HG02943 (cell line): ENCODE results near the gene LILRA5.
"Not testable (repeated sequence)": the region's sequence is repeated elsewhere in the genome, so short reads cannot be mapped to it uniquely, and the experiment has no call there.

Experiments used
- ATAC-seq: cut with Tn5 transposase; IDR thresholded peaks from one replicate; pipeline ENCODE4 v1.9.1; 2021; ENCODE audit warnings: mild to moderate bottlenecking, low read depth, moderate library complexity; ENCODE audit not compliant: unreplicated experiment

The LILRA5 gene

GRCh38 chr19:54307389-54308020, 5.5 kb downstream of the LILRA5 start:
- no peak for ATAC-seq

- no peak for ATAC-seq
These were observed 7.8 kb downstream of the LILRA5 start for GRCh38 chr19:54305141-54305540.

DNA sequence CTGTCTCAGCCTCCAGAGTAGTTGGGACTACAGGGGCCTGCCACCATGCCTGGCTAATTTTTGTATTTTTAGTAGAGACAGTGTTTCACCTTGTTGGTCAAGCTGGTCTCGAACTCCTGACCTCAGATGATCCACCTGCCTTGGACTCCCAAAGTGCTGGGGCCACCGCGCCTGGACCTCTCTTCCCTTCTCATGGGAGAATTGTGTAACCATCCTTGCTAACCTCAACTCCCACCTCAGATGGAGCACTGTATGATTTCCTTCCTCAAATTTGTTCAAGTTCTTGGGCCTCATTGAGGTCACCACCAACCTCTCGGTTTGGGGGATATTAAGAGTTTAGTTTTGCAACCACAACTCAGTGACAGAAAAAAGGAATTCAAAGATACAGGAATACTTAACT, 10.7 kb downstream of the LILRA5 start:
- ATAC-seq, result no peak

DNA sequence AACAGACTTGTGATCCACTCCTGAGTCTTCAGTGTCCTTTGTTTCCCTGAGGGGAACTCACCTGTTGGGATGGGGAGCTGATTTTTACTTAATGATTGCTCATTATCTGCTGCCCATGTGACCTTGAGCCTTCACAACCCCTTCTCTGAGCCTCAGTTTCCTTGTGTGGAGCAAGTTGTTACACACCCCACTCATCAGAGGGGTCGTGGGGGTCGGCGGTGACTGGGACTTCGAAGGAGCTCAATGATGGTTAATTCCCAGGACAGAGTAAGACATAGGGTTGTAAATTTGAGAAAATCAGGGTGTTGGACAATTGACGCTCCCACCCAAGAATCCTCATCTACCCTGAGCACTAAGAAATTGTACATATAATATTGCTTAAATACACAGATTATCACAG, 13.5 kb downstream of the LILRA5 start:
- no peak for ATAC-seq

- no peak for ATAC-seq
These were observed 13.9 kb downstream of the LILRA5 start for GRCh38 chr19:54299126-54299498.

- ATAC-seq, result no peak
These were observed 14.4 kb downstream of the LILRA5 start for GRCh38 chr19:54298357-54299125.

GRCh38 chr19:54297759-54298305, 15.1 kb downstream of the LILRA5 start:
- ATAC-seq, result no peak

DNA sequence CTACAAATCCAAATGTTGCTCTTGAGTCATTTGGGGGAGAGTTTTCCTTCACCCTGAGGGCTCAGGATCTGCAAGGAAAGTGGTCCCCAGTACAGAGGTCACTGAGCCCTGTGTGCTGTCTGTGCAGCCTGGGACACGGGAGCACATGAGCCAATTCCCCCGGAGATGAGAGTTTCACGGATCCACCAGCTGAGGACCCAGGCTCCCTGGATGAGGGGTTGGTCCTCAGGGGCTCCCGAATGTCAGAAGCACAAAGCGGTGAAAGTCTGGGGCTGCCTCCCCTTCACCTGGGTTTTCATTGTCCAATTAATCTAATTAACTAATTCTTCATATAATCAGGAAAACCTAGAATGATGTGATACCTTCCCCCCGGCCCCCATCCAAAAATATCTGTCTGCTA, 18.4 kb downstream of the LILRA5 start:
- no peak for ATAC-seq

DNA sequence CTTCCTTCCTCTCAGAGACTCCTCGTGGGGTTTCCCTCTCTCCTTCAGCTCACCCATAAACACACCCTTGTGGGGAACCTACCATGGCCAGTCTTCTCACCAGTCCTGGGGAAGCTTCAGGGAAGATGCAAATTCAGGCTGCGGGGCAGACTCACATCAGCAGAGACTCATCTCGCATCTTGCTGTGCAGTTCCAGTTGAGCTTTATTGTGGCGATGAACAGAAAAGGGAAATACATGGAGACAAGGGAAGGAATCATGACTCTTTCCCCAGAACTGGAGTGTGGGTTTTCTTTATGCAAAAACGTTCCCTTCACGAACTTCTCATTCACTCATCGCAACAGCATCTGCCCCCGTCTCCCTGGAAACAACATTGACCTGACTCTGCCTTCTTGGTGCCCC, 23.8 kb downstream of the LILRA5 start:
- not testable (repeated sequence) for ATAC-seq

- no peak for ATAC-seq
These were observed 25.5 kb downstream of the LILRA5 start for GRCh38 chr19:54287456-54287855.

DNA sequence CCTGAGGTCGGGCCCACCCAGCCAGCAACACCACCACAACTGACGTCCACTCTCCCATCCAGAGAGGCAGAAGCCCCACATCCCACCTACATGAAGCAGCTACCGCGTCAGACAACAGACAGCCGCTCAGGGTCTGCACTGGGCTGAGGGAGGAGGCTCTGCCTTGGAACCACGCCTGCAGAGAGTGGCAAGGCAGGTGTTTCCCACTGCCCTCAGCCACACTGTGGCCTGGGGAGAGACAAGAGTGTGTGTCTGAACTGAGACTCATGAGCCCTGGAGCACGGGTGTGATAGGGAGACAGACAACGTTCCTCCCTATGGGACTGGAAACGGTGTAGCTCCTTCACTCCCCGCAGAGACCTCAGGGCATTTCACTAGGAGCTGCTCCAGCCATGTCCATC, 26.7 kb downstream of the LILRA5 start:
- not testable (repeated sequence) for ATAC-seq

- not testable (repeated sequence) for ATAC-seq
These were observed 27.4 kb downstream of the LILRA5 start for GRCh38 chr19:54285427-54286056.

- no peak for ATAC-seq
These were observed 30.1 kb downstream of the LILRA5 start for GRCh38 chr19:54282686-54283470.

DNA sequence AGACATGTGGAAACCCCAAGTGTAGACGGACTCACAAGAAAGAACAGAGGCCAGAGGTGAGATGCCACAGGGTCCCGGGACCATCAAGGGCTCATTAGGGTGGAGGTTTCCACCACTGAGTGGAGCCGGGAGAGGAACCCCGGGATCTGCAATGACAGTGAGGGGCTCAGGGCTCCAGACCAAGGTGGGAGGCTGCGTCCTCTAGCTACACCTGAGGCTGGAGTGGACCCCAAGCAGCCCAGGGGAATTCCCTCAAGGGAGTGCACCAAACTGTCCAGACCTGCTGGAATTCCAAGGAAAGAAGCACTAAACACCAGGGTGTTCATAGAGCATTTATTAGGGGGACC, 31.3 kb downstream of the LILRA5 start:
- not testable (repeated sequence) for ATAC-seq

DNA sequence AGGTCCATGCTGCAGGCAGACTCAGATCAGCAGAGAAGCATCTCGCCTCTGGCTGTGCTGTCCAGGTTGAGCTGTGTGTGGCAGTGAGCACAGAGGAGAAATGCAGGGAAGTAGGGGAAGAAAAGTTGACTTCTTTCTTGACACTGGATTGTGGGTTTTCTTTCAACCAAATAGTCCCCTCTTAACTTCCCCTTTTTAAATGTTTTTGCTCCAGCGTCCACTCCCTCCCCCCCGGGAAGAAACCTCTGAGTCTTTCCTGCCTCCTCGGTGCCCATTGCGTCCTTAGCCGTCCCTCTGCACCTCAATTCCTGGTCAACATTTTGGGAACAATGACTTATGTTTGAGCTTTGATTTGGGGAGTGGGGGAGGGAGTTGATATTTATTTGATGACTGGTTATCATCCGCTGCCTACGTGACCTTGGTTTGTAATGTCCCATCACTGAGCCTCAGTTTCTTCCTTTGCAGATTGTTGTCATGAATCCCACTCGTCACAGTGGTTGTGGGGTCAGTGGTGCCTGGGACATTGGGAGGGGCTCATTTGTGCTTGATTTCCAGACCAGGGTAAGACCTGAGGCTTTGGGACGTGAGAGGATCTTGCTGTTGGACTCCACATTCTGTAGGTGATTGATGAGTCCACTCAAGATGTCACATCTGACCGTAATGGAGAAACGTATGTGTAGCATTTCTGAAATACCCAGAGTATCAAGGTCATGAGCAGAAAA, 31.8 kb downstream of the LILRA5 start, which contains the start of gene LILRB2:
Gene LILRB2, minus strand, starts transcription at position 104 of the 722 bp plus-strand sequence. CDS start 614 bp downstream, outside the sequence.
- ATAC-seq, result no peak

GRCh38 chr19:54280441-54280840, 32.5 kb downstream of the LILRA5 start:
- ATAC-seq, result not testable (repeated sequence)

DNA sequence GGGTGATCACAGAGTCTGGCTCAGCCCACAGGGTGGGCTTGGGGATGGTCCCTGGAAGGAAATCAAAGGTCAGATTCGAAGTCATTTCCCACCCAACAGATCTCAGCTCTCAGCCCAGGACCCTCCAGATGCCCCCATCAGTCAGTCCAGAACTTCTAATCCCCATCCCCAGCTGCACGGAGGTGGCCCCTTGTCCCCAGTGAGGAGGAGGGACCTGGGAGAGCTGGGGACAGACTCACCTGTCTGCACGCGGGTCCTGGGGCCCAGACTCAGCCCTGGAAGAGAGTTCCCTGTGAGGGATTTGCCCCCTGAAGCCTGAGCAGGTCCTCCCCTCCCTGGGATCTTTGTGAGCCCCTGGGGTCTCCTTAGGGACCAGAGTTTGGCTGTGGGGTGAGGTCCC, 32.9 kb downstream of the LILRA5 start:
- ATAC-seq, result not testable (repeated sequence)

DNA sequence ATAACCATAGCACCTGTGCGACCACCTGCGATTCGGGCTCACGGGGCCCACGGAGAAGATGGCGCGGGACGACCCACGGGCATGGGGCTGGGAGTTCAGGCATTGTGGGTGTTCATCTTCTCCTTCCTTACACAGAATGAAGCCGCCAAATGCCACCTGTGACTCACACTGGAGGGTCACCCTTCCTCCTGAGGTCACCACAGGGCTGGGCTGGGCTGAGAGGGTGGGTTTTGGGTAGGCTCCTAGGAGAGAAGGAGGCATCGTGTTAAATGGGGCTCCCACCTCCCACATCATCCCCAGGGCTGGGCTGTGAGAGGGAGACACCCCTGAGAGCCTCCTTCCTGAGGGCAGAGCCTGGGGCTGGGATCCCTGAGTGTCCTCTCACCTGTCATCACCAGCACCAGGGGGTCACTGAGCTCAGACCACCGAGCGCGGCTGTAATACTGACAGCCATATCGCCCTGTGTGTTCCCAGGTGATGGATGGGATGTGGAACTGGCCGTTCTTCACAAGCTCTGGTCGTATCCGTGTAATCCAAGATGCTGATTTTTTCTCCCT, 33.5 kb downstream of the LILRA5 start:
- no peak for ATAC-seq

- ATAC-seq, result not testable (repeated sequence)
These were observed 34.3 kb downstream of the LILRA5 start for GRCh38 chr19:54278571-54279195.
